GM19239 (cell line): ENCODE data around the gene BTAF1.
"Not testable (repeated sequence)": the region's sequence is repeated elsewhere in the genome, so short reads cannot be mapped to it uniquely, and the experiment has no call there.

Experiments used
- DNase-seq: peaks from one replicate; pipeline ENCODE4 v3.0.0; 2011; ENCODE audit warnings: low spot score; ENCODE audit not compliant: insufficient read length
- FAIRE-seq: peaks from 2 replicates; lab custom pipeline; 2011; peaks lifted over from hg19 to GRCh38; lab: Jason Lieb, UNC

Gene BTAF1

GRCh38 chr10:92033070-92033469, 109.5 kb downstream of the BTAF1 start:
- not testable (repeated sequence) for FAIRE-seq, DNase-seq

GRCh38 chr10:92038949-92039348, 115.4 kb downstream of the BTAF1 start:
- no peak for FAIRE-seq
- DNase-seq, result no peak

GRCh38 chr10:92042541-92042940, 119.0 kb downstream of the BTAF1 start:
- FAIRE-seq, result no peak
- DNase-seq, result no peak

DNA sequence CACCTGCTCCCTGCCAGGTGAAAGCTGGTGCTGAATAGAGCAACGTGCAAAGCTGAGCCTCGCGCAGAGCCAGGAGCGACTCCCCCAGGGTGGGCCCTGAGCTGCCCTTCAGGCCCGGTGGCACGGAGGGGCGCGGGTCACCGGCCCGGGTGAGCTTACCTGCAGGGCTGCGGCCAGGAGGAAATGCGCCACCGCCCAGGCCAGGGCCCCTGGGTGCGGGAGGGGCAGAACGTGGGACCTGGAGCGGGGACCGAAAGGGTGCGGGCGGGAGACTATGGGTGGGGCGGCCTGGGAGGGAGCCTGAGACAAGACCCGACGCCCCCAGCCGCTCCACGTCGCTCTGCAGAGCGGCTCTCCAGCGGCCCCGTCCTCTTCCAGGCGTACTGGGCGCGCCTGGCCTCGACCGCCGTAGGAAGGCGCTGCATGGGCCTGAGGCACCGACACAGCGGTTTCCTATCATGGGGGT, 122.1 kb downstream of the BTAF1 start:
- FAIRE-seq, result no peak
- DNase-seq, result no peak

DNA sequence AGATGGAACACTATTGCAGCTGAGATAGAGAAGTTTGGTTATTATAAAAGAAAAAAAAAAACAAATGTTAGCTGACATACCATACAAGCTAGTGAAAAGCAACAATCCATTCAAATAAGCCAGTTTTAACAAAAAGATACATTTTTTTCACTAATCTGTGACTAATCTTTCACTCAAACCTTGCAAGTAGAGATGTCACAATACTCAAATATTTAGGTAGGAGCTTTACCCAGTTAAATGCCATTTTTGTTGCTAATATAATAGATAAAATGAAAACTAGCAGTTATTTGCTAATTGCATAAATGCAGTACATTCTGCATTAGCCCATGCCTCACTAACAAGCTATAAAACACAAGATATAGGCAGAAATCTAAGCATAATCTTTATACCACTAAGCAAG, 123.6 kb downstream of the BTAF1 start:
- DNase-seq, result no peak
- FAIRE-seq, result no peak

DNA sequence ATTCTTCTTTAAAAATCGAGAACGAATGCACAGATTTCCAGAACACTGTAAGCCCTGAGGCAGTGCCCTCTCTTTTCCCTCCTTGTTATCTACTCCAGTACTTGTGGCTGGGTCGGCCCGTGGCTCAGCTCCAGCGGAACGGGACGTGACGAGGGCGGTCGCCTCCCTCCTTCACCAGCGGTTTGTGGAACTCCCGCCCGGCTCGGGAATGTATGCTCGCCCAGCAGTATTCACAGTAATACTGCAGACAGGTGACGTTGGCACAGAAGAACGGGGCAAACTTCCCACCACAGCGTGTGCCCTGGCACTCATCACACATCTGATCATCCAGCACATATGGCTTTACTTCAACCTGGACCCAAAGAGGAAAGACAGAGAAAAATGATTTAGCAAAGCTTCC, 128.5 kb downstream of the BTAF1 start:
- FAIRE-seq (no peak), DNase-seq (no peak)

DNA sequence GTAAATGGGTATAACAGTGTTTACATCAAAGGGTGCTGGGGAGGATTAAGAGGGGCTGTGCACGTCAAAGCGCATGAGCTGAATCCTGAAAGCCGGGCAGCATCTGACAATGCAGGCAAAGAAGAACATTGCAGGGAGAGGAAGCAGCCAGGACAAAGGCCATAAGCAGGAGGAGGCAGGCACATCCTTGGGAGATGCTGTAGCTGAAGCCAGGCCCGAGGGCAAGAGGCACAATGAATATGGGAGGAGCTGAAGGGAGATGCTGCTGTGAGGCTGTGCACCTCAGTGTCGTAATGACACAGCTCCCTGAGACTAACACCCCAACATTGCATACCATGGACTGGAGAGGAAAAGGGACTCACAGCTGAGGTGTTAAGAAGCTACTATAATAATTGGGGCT, 129.2 kb downstream of the BTAF1 start:
- no peak for DNase-seq
- FAIRE-seq, result no peak

DNA sequence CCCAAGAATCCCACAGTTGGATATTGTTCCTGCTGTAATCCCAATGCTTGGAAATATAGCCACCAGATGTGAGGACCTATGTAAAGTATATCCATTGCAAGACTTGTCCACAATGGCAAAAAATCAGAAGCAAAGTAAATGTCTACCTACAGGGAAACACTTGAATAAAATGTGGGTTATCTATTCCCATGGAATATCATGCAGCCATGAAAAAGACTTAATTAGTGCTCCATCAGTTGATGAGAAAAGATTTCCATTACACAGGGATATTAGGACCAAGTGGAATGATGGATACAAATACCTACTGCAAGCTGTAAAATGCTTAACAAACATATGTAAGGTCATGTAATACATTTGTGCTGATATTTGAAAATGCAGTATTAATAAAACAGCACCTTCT, 131.2 kb downstream of the BTAF1 start:
- no peak for FAIRE-seq
- DNase-seq, result no peak

- FAIRE-seq (no peak), DNase-seq (no peak)
These were observed 138.7 kb downstream of the BTAF1 start for GRCh38 chr10:92062273-92062672.

DNA sequence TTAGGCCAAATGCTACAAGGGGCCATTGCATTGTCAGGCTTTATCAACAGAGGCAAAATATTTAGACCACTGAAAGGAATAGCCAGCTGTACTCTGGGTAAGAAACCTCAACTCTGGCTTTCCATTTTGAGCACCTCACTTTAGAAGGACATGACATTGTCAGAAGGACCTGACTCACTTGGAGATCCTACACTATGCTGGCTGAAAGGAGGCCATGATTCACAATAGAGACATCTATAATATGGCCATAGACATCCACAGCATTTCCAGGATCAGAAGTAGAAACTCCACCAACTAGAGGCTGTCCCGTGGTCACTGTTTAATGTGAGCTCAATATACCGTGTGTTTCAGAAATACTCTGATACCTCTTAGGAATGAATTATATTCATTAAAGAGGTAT, 140.9 kb downstream of the BTAF1 start:
- DNase-seq, result no peak
- no peak for FAIRE-seq

DNA sequence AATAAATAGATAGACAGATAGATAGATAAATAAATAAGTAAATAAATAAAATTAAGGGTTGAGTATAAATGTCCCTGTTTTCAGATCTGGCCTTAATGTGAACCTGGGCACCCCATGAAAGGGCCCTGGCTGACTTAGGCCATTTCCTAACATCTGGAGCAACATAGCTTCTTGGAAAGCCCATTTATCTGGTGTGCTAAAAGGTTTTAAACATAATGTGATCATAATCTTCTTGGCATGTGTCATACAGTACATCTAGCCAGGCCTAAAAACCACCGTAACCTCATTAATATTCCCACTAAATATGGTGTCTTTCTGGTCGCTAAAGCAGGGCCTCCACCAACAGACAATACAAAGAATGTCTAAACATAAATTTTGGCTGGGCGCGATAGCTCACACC, 142.8 kb downstream of the BTAF1 start:
- FAIRE-seq, result no peak
- DNase-seq, result no peak

DNA sequence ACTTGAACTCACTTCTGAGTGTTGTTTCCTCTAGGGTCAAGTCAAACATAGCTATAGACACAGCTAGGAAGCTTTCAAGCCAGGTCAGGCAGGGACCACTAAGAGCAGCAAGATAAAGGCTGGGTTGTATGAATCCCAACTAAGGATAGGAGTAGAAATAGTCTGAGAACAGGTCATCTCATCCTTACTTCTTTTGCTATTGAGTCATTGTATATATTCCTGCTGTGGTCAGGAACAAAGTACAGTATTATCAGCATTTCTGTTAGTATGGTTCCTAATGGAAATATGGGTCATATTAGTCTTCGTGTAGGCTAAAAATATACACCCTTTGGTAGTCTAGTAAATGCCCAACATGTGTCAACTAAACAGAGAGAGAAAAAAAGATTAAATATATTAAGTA, 145.3 kb downstream of the BTAF1 start:
- FAIRE-seq, result no peak

DNA sequence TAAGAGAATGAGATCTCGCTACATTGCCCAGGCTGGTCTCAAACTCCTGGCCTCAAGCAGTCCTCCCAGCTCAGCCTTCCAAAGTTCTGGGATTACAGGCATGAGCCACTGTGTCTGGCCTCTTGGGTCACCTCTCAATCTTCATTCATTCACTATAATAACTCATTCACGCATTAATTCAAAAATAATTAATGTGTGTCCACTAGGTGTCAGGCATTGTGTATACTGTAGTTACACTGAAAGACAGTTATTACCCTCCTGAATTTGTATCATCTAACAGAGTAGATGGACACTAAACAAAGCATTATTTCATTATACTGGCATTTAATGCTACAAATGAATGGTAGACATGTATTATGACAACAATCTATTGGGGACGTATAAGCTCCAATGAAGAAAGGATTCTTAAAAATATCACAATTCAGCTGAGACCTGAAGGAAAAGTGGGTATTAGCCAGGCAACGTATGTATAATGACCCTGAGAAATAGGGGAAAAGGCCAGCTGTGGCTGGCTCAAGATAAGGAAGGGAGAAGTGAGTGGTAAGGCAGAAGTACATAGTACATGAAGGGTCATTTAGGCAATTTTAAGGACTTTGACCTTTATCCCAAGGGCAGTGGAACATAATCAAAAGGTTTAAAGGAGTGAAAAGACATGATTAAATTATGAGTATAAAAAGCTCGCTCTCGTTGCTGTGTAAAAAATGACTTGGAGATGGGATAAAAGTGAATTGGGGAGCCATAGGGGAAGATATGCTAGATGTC, 150.7 kb downstream of the BTAF1 start:
- FAIRE-seq (no peak), DNase-seq (no peak)

More for the DNA sequence above, 145.3 kb downstream of the BTAF1 start:
- no peak for DNase-seq

DNA sequence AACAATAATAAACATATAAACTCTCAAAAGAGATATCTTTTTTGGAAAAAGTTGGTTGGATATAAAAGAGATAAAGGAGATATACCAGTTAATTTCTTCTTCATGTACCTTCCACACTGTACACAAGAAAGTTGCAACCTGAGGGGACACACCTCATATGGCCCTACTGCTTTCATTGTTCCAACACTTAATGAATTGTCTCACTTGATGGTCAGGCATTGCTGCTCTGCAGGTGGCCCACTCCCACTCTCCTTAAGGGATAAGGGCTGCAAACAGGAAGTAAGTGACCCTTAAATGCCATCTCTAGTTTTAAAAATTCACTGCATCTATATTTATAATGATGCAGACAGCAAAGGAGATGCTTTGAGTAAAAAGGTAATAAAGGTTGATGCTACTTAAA, 152.3 kb downstream of the BTAF1 start:
- DNase-seq, result no peak
- FAIRE-seq, result no peak

DNA sequence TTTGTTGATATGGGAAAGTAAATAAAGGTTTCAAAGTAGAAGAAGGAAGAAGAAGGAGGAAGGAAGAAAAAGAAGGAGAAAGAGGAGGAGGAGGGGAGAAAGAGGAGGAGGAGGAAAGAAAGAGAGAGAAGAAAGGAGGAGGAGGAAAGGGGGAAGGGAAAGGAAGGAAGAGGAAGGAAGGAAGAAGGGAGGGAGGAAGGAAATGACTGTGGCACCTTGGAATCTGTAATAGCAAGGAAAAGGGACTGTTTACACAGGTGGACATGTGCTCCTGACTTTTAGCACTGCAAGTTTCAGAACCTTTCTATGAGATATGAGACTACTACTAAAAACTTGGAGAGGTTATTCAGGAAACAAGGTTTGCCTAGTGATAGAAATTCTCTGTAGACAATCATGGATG, 153.2 kb downstream of the BTAF1 start:
- DNase-seq (no peak), FAIRE-seq (no peak)

GRCh38 chr10:92079003-92079402, 155.4 kb downstream of the BTAF1 start:
- DNase-seq (no peak), FAIRE-seq (no peak)
